Glomerular visceral epithelial cell (primary cell): Measurements from ENCODE around the gene NENF.
"Not testable (repeated sequence)": the region's sequence is repeated elsewhere in the genome, so short reads cannot be mapped to it uniquely, and the experiment has no call there.

ENCODE experiments used
- DNase-seq: peaks from one replicate; pipeline ENCODE4 v3.0.0-alpha.2; 2016; ENCODE audit errors: extremely low spot score

The NENF gene

DNA sequence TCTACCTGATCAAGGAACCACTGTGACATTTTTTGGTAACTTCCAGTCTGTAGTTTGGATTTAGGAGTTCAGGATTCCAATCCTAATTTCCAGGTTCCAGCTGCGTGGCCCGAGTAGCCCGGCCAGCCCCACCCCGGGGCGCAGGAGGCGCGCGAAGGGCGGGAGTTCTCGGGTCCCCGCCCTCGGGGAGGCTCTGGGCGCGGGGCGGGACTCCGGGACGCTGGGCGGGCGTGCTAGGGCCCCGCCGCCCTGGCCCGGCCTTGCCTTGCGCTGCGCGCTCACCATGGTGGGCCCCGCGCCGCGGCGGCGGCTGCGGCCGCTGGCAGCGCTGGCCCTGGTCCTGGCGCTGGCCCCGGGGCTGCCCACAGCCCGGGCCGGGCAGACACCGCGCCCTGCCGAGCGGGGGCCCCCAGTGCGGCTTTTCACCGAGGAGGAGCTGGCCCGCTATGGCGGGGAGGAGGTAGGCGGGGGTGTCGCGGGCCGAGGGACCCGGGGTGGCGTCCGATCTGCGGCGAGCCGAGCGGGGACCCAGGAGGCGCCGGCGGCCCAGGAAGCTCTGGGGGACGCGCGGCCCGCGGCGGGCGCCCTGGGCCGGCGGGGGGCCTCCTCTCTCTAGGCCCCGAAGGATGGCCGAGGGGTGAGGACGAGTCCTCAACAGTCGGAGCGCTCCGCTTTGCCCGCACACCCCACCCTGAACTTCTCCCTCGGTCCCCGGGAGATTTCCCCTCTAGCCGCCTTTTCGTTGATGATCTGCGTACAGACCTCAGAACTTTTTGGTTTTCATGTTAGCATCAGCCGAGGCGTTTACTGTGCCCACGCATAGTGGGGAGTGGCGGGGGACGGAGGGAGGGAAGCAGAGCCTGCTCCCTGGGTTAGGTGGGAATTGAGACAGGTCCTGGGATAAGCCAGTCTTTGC is at the start of gene NENF:
Gene NENF (plus strand): TSS at position 260 of the 916 bp plus-strand sequence. CDS start 24 bp downstream, at position 284.
- peak; percentile 87 for DNase-seq

DNA sequence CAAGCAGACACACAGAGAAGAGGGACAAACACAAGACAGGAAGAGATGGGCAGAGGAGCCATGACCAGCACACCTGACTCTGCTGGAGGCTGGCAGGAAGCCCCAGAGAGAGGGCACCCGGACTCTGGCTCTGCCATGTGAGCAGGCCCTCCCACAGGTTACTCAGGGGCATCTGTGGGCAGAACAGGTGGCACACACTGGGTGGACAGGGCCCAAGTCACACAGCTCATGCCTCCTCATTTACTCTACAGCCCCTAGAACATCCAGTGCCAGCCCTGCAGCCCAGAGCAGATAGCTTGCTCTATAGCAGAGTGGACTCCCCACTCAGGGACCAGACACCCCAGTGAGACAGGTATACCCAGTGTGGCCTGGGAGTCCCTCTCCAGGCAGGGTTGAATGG is 46.7 kb upstream of the NENF start:
- no peak for DNase-seq

DNA sequence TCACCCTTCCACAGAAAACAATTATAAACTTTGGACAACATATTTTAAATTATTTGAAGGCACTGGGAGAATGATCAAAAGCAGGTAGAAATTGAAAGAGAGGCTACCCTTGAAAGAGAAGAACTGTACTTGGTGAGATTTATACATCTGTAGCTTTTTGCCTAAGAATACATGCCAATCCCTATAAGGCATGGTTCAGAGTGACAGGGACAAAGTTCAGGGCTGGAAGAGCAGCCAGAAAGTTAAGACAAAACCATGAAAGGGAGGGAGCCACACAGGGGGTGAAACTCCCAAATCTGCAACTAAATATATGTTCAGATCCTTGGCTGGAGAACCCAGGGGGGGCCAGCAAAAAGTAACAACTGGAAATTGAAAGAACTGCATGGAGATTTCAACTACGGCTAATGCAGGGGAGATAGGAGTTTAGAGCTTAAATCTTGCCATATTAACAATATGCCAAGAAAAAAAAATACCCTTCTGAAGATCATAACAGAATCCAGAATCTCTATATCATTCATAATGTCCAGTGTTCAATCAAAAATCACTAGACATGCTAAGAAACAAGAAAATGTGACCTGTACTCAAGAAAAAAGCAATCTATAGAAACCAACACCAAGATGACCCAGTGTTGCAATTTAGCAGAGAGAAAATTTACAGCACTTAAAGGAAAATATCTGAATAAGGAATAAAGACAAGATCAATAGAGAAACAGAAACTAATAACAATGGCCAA is 43.6 kb upstream of the NENF start:
- no peak for DNase-seq

DNA sequence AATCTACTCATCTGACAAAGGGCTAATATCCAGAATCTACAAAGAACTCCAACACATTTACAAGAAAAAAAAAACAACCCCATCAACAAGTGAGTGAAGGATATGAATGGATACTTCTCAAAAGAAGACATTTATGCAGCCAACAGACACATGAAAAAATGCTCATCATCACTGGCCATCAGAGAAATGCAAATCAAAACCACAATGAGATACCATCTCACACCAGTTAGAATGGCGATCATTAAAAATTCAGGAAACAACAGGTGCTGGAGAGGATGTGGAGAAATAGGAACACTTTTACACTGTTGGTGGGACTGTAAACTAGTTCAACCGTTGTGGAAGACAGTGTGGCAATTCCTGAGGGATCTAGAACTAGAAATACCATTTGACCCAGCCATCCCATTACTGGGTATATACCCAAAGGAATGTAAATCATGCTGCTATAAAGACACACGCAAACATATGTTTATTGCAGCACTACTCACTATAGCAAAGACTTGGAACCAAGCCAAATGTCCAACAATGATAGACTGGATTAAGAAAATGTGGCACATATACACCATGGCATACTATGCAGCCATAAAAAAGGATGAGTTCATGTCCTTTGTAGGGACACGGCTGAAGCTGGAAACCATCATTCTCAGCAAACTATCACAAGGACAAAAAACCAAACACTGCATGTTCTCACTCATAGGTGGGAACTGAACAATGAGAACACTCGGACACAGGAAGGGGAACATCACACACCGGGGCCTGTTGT is 36.9 kb upstream of the NENF start:
- DNase-seq, result not testable (repeated sequence)

DNA sequence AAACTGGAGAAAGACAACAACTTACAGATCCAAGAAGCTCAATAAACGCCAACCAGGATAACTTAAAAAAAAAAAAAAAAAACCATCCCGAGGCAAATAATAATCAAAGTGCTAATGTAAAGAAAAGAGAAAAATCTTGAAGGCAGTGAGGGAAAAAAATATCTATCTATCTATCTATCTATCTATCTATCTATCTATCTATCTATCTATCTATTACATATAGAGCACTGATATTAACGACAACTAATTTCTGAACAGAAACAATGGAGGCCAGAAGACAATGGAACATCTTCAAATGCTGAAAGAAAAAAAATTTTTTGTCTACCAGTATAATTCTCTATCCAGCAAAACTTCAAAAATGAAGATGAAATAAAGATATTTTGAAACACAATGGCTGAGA is 36.1 kb upstream of the NENF start:
- DNase-seq, result no peak

DNA sequence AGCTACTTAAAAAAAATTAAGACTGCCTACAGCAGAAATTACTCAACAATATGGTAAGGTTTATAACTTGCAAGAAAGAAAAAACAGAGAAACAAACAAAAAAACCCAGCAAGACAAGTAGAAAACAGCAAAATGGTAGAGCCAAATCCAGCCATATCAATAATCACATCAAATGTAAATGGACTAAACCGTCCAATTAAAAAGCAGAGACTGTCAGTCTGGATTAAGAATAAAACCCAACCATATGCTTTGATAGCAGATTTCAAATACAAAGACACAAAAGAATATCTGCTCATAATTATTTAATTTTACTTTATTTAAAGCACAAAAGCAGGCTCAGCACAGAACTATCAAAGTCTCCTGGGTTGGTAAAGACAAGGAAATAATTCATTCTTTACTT is 35.5 kb upstream of the NENF start:
- no peak for DNase-seq

- no peak for DNase-seq
Measured at GRCh38 chr1:212401042-212401441, 31.7 kb upstream of the NENF start.

- no peak for DNase-seq
Measured at GRCh38 chr1:212401838-212402582, 30.7 kb upstream of the NENF start.

- no peak for DNase-seq
Measured at GRCh38 chr1:212402666-212403321, 29.9 kb upstream of the NENF start.

DNA sequence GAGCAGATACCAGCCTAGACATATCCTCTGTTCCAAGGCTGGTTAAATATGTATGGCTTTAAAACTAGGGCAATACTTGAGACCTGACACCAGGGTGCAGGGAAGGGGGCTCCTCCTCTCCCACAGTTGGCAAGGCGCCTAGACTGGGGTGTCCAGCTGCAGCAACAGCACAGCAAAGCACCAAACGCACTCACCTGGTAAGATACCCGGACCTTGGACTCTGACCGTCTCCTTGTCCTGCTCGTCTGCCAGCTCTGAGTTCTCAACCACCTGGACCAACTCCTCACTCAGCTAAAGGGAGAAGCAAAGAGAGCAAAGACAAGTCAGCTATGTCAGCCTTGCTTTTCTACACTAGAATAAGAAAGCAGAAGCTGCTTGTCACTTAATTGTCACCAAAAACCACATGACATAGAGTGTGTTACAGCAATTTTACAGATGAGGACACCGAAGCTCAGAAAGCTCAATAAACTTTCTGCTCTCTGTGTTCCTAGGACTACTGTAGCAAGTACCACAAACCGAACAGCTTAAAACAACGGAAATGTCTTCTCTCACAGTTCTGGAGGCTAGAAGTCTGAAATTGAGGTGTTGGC is 22.4 kb upstream of the NENF start:
- no peak for DNase-seq

- no peak for DNase-seq
Measured at GRCh38 chr1:212412374-212412773, 20.3 kb upstream of the NENF start.

GRCh38 chr1:212413902-212414327 is 18.8 kb upstream of the NENF start:
- no peak for DNase-seq

- DNase-seq, result peak; percentile 90
Measured at GRCh38 chr1:212414328-212415106, 18.2 kb upstream of the NENF start, which contains the start of gene PACC1. TSS of gene PACC1 (minus strand) at chr1:212414886. CDS start at chr1:212414757, 129 bp downstream.

- no peak for DNase-seq
Measured at GRCh38 chr1:212415107-212415841, 17.4 kb upstream of the NENF start.

GRCh38 chr1:212421165-212421564 is 11.6 kb upstream of the NENF start:
- DNase-seq, result no peak

DNA sequence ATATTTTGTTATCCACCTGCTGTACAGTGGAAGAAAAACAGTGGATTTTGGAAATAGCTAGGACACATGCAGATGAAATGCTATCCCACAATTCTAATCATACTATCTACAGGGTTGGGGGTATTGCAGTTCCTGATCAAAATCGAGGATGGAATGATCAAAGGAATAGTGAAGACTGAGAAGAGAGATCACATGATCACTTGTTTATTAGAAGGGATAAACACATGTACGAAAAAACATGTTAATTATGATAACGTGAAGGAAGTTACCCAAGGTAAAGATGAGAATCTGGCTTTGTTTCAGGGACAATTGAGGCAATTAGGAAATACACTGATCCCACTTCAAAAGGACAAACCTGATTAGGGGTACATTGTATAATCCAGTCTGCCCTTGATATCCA is 8.8 kb upstream of the NENF start:
- no peak for DNase-seq

DNA sequence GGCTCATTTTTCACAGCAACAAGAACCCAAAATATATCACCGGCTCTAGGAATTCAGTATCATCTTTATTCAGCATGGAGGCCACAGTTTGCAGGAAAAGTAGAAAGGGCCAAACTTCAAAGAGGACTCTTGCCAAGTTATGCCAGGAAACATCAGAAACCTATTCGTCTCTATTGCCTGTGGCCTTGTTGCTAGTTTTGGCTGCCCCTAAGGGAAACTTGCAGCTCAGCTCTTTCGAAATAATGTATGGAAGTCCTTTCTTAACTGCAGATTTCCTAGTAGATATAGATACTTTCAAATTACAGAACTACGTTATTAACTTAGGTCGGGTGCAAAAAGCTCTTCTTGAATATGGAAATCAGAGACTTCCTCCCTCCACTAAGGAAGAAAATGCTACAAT is 4.2 kb upstream of the NENF start:
- DNase-seq, result no peak

DNA sequence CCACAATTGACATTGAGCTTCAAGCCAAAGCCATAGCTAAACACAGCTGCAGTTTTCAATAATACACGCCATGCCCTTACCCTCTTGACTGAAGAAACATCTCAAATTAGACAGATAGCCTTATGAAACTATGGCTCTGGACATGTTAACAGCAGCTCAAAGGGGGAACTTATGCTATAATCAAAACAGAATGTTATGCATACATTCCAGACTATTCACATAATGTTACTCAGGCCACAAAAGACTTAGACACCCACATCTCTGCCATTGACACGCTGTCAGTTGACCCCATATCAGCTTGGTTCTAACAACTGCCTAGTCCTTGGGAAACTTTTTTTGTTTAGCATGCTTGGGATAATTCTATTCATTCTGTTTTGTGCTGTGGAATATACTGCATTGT is 2.3 kb upstream of the NENF start:
- no peak for DNase-seq

- DNase-seq, result no peak
Measured at GRCh38 chr1:212430955-212431394, 1.7 kb upstream of the NENF start.
